K562 (cell line): ENCODE results near the gene ZNF593OS. TPM values are rescaled to one million over a fixed set of nuclear protein-coding genes. Genes with fewer than 3 reads are reported as not detected.

Experiments used
- BRD9 ChIP-seq: fragments of 450-650 bp; IDR thresholded peaks from 2 replicates; pipeline ENCODE4 v1.6.1; 2018; ENCODE audit warnings: low read depth; ENCODE audit not compliant: partially characterized antibody
- CBX2 ChIP-seq: fragments of 200-600 bp; sonication (generic); IDR thresholded peaks from one replicate; pipeline ENCODE4 v1.6.1; 2012; ENCODE audit warnings: mild to moderate bottlenecking, low read length, inconsistent platforms; ENCODE audit not compliant: insufficient read depth, poor library complexity, severe bottlenecking
- CHD1 ChIP-seq: fragments of 200-600 bp; sonication (generic); IDR thresholded peaks from one replicate; pipeline ENCODE4 v1.6.1; 2012; ENCODE audit warnings: mild to moderate bottlenecking, moderate library complexity, low read length, inconsistent platforms
- GTF2A2 ChIP-seq: IDR thresholded peaks from 2 replicates; pipeline ENCODE4 v1.6.1; 2016; ENCODE audit warnings: mild to moderate bottlenecking, missing genetic modification characterization, missing compliant biosample characterization
- HBP1 ChIP-seq: fragments of 450-650 bp; formaldehyde crosslinking; IDR thresholded peaks from 2 replicates; pipeline ENCODE4 v1.4.0; 2022; ENCODE audit warnings: missing genetic modification characterization
- HOXB6 ChIP-seq: fragments of 250-450 bp; sonication (Bioruptor Pico); IDR thresholded peaks from 2 replicates; pipeline ENCODE4 v1.5.1; 2022; ENCODE audit warnings: mild to moderate bottlenecking, borderline replicate concordance
- KDM2B ChIP-seq: fragments of 250-450 bp; sonication (Bioruptor Pico); IDR thresholded peaks from 2 replicates; pipeline ENCODE4 v1.8.0; 2021; ENCODE audit warnings: mild to moderate bottlenecking, moderate library complexity
- MBD1 ChIP-seq: fragments of 250-450 bp; sonication (Bioruptor Pico); IDR thresholded peaks from 2 replicates; pipeline ENCODE4 v1.8.0; 2022; ENCODE audit warnings: inconsistent platforms
- POLR2A ChIP-seq: fragments of 450-650 bp; conservative IDR thresholded peaks from 2 replicates; pipeline ENCODE4 v1.6.1; 2016
- SRSF3 ChIP-seq: fragments of 200-400 bp; formaldehyde crosslinking; IDR thresholded peaks from 2 replicates; pipeline ENCODE4 v1.6.1; 2016; ENCODE audit warnings: mild to moderate bottlenecking, low read length, moderate library complexity; ENCODE audit not compliant: insufficient read depth
- STAT5B ChIP-seq: fragments of 250-450 bp; sonication (Bioruptor Pico); IDR thresholded peaks from 2 replicates; pipeline ENCODE4 v1.8.0; 2021; ENCODE audit warnings: mild to moderate bottlenecking, inconsistent platforms
- TARDBP ChIP-seq: fragments of 450-650 bp; IDR thresholded peaks from 2 replicates; pipeline ENCODE4 v1.6.1; 2016
- TBL1XR1 ChIP-seq, 2 experiments: IDR thresholded peaks; 2 replicates each; pipeline ENCODE4 v1.6.1; 2012; ENCODE audit warnings: improper control_type of control experiment in 2 of 2, low read length in 2 of 2, mild to moderate bottlenecking in 1 of 2
- TCF3 ChIP-seq: sonication (generic); formaldehyde crosslinking; IDR thresholded peaks from 2 replicates; pipeline ENCODE4 v1.4.0; 2020; ENCODE audit warnings: mild to moderate bottlenecking, missing genetic modification reagents
- ZFP1 ChIP-seq: fragments of 450-650 bp; formaldehyde crosslinking; IDR thresholded peaks from 2 replicates; pipeline ENCODE4 v1.4.0; 2020; ENCODE audit warnings: mild to moderate bottlenecking, mixed read lengths
- ZNF384 ChIP-seq: IDR thresholded peaks from 2 replicates; pipeline ENCODE4 v1.6.1; 2012; ENCODE audit warnings: low read depth, low read length, improper control_type of control experiment
- polyA plus RNA-seq, 8 experiments: library from polyadenylated mRNA; depleted of rRNA in 4 of 8; stranded (reverse) in 5 of 8; unstranded in 3 of 8; fragments of >200 nt; fragmentation: Nextera tagmentation in 2 of 8; fragmentation: Illumina TruSeq in 1 of 8; extraction: Ambion mirVana in 2 of 8; extraction: Trizol in 1 of 8; gene quantifications; 2 replicates each; pipeline versions ENCODE4 v1.2.1 to v1.2.3, GENCODE V29; 2011 to 2014; ENCODE audit warnings: inconsistent platforms in 1 of 8, missing spikeins in 1 of 8
- total RNA-seq, 7 experiments: library from RNA; depleted of rRNA in 6 of 7; stranded (reverse); fragments of >200 nt in 6 of 7; fragmentation: Illumina TruSeq in 2 of 7; extraction: Trizol in 2 of 7; gene quantifications; 2 replicates each; pipeline versions ENCODE4 v1.2.1 to v1.2.3, GENCODE V29; 2011 to 2021; ENCODE audit warnings: low replicate concordance in 1 of 7
- TF ChIP-seq, protein P1 (sequence below): fragments of 450-650 bp; IDR thresholded peaks from 2 replicates; pipeline ENCODE4 v1.6.1; 2018; ENCODE audit not compliant: partially characterized antibody
- TF ChIP-seq, protein P2 (sequence below): fragments of 250-450 bp; sonication (Bioruptor Pico); IDR thresholded peaks from 2 replicates; pipeline ENCODE4 v1.8.0; 2022; ENCODE audit warnings: moderate library complexity, mild to moderate bottlenecking, inconsistent platforms
- TF ChIP-seq, protein P3 (sequence below): fragments of 450-650 bp; IDR thresholded peaks from one replicate; pipeline ENCODE4 v1.6.1; 2018; ENCODE audit warnings: mild to moderate bottlenecking, moderate library complexity; ENCODE audit not compliant: partially characterized antibody

ZNF593OS gene
- total and polyA plus RNA-seq, 9 of the 15 experiments (the other 6 are each of a cell fraction or from before 2014, with no cell fraction given) = 0.24 to 0.27 TPM; not detected in 7

DNA sequence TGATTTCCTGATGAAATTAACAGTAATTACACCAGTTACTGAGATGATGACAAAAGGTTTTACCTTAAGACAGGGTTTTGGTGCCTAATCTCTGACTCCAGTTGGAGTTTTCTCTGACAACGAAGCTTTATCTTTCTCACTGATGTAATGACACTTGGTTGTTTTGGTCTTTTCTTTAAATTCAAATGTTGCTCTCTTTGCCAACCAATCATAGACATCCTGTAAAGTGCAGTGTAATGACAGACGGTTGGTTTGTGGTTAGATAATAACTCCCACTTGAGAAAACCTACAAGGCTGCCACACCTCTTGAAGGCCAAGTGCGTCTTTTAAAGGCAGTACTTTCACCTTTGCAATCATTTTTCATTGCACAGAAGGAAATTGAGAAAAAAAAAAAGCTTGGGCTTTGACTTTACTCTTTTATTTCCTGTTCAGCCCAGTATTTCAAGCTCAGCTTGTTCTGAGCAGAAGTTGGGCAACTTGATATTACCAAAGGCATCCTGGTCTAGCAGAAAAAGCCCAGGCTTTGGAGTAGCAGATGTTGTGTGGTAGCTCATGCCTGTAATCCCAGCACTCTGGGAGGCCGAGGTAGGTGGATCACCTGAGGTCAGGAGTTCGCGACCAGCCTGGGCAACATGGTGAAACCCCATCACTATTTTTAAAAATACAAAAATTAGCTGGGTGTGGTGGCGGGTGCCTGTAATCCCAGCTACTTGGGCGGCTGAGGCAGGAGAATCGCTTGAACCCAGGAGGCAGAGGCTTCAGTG, 45.1 kb downstream of the ZNF593OS start (continued):
- no peak for TF ChIP-seq MBD1 (CRISPR knock-in tag)
- no peak for TF ChIP-seq HOXB6 (CRISPR knock-in tag)
- TF ChIP-seq ZFP1 (CRISPR knock-in tag) = peak; percentile 65
- TF ChIP-seq CHD1 = no peak
- TF ChIP-seq, protein P1, sequence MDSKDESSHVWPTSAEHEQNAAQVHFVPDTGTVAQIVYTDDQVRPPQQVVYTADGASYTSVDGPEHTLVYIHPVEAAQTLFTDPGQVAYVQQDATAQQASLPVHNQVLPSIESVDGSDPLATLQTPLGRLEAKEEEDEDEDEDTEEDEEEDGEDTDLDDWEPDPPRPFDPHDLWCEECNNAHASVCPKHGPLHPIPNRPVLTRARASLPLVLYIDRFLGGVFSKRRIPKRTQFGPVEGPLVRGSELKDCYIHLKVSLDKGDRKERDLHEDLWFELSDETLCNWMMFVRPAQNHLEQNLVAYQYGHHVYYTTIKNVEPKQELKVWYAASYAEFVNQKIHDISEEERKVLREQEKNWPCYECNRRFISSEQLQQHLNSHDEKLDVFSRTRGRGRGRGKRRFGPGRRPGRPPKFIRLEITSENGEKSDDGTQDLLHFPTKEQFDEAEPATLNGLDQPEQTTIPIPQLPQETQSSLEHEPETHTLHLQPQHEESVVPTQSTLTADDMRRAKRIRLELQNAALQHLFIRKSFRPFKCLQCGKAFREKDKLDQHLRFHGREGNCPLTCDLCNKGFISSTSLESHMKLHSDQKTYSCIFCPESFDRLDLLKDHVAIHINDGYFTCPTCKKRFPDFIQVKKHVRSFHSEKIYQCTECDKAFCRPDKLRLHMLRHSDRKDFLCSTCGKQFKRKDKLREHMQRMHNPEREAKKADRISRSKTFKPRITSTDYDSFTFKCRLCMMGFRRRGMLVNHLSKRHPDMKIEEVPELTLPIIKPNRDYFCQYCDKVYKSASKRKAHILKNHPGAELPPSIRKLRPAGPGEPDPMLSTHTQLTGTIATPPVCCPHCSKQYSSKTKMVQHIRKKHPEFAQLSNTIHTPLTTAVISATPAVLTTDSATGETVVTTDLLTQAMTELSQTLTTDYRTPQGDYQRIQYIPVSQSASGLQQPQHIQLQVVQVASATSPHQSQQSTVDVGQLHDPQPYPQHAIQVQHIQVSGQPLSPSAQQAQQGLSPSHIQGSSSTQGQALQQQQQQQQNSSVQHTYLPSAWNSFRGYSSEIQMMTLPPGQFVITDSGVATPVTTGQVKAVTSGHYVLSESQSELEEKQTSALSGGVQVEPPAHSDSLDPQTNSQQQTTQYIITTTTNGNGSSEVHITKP = peak; percentile 64
- no peak for TF ChIP-seq KDM2B (CRISPR knock-in tag)
- TF ChIP-seq TBL1XR1 (IDR thresholded peaks at IDR 0.05; ENCODE audit: low read length in 2 of 2) = peak in 1 of 2 experiments; percentile 97; a peak in 3 of 4 replicates
- TF ChIP-seq, protein P2, sequence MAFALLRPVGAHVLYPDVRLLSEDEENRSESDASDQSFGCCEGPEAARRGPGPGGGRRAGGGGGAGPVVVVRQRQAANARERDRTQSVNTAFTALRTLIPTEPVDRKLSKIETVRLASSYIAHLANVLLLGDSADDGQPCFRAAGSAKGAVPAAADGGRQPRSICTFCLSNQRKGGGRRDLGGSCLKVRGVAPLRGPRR = 0 out of 2 replicates have a peak, but pooled peaks have one; percentile 66
- TF ChIP-seq HBP1 = no peak; the same call in 1 of the 2 replicates
- TF ChIP-seq GTF2A2 (tag) = 0 out of 2 replicates have a peak, but pooled peaks have one; percentile 34
- 0 out of 2 replicates have a peak, but pooled peaks have one; percentile 23 for TF ChIP-seq TARDBP
- peak; percentile 89 for TF ChIP-seq ZNF384
- TF ChIP-seq, protein P3, sequence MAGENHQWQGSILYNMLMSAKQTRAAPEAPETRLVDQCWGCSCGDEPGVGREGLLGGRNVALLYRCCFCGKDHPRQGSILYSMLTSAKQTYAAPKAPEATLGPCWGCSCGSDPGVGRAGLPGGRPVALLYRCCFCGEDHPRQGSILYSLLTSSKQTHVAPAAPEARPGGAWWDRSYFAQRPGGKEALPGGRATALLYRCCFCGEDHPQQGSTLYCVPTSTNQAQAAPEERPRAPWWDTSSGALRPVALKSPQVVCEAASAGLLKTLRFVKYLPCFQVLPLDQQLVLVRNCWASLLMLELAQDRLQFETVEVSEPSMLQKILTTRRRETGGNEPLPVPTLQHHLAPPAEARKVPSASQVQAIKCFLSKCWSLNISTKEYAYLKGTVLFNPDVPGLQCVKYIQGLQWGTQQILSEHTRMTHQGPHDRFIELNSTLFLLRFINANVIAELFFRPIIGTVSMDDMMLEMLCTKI = no peak
- peak; percentile 95 for TF ChIP-seq TCF3 (CRISPR knock-in tag)
- TF ChIP-seq CBX2 = no peak
- no peak for TF ChIP-seq SRSF3
- 0 out of 2 replicates have a peak, but pooled peaks have one; percentile 8 for TF ChIP-seq STAT5B
- TF ChIP-seq BRD9 = peak; percentile 91
- TF ChIP-seq POLR2A = peak; percentile 83
